GM23248 (cell line): Measurements from ENCODE around the gene POLN.

Source experiments
- EZH2 ChIP-seq: fragments of 200-600 bp; sonication (generic); IDR thresholded peaks from 2 replicates; pipeline ENCODE4 v1.6.1; 2018; ENCODE audit warnings: antibody characterized with exemption, mild to moderate bottlenecking; ENCODE audit not compliant: insufficient read depth, poor library complexity, severe bottlenecking
- EZH2phosphoT487 ChIP-seq: fragments of 200-600 bp; sonication (generic); IDR thresholded peaks from 2 replicates; pipeline ENCODE4 v1.6.1; 2018; ENCODE audit warnings: antibody characterized with exemption, moderate library complexity, mild to moderate bottlenecking, low read depth; ENCODE audit not compliant: insufficient read depth

DNA sequence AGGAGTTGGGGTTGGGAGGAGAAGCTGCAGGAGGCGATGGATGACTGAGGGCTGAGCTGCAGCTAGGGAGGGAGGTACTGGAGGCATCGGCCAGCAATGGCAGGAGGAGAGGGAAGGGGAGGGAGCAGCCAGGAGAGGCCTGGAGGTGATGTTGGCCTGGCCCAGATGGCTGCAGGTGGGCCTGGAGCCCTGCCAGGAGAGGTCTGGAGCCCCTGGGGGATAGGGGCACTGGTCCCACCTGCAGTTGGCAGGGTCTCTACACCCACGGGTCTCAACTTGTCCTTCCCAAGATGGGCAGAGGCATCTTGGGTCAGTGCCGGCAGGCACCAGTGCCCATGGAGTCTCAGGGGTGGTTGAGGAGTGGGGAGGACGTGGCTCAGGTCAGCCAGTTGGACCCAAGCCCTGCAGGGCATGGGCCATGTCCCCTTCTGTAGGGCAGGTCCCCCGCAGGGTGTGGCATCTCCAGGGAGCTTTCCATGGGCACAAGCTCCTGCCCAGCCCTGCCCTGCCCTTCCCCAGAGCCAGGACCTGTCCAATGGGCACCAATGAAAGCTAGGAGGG lies 22.6 kb upstream of the POLN start:
- TF ChIP-seq EZH2phosphoT487: no peak
- TF ChIP-seq EZH2: no peak
